CMK (cell line): ENCODE results near the gene CRB1.

Source experiments
- DNase-seq: peaks from one replicate; pipeline ENCODE4 v3.0.0-alpha.2; 2010; ENCODE audit warnings: low read depth

The CRB1 gene

DNA sequence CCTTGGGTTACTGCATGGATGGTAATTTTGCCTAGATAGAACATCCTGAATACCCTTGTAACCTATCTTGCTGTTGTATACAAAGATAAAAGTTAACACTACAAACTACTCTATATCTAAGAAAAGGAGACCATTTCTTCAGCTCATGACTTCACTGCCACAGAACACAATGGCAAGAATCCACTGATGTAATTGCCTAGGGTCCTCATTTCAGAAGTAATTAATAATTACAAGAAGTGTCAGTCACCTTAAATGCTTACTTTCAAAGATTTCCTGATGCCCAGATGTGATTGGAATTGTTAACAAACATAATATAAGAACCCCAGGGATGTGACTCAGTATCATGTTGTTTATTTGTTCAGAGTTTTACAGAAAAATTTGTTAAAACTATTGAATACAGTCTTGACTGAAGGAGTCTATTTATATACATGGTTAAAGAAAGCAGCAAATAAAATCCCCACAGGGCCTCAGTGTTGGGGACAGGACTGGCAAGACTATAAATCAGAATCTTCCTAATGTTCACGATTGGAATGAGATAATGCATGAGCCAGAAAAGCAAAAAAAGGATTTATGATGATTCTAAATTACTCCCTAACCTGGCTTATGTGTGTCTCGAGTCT, 83.9 kb downstream of the CRB1 start:
- no peak for DNase-seq

DNA sequence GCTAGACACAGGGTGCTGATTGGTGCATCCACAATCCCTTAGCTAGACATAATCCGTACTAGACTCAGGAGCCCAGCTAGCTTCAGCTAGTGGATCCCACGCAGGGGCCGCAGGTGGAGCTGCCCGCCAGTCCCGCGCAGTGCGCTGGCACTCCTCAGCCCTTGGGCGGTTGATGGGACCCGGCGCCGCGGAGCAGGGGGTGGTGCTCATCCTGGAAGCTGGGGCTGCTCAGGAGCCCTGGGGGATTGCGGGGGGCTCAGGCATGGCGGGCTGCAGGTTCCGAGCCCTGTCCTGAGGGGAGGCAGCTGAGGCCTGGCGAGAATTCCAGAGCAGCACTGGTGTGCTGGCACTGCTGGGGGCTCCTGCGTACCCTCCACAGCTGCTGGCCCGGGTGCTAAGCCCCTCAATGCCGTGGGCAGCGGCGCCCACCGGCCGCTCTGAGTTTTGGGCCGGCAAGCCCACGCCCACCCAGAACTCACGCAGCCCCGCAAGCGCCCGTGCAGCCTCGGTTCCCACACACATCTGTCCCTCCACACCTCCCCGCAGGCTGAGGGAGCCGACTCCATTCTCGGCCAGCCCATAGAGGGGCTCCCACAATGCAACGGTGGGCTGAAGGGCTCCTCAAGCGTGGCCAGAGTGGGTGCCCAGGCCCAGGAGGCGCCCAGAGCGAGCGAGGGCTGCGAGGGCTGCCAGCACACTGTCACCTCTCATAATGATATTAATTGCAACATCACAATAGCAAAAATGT, 87.4 kb downstream of the CRB1 start:
- no peak for DNase-seq

DNA sequence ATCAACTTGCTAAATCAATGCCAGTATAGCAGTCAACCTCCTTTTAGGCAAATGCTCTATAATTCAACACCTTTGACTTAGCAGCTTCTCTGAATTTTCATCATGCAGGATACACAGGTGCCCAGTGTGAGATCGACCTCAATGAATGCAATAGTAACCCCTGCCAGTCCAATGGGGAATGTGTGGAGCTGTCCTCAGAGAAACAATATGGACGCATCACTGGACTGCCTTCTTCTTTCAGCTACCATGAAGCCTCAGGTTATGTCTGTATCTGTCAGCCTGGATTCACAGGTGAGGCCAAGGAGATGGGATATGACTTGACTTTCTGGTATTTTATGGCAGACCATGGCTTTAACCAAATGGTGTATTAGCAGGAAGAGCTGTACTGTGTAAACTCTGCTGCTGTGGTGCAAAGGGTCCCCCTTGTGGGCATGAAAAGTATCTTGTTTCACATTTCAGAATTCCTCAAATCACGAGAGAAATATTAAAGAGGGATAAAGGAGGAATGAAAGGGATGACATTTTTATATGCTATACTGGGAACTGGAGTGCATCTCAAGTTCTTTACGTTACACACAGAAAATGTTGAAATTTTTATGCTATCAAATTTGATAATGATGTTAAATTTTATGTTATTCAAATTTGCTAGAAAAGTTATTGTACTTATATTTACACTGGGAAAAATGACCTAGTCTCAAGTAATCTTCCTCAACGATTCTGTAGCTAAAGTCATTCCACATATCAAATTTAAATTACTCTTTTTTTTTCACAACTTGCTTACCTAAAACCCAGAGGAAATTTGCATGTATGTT, 88.9 kb downstream of the CRB1 start:
- no peak for DNase-seq

DNA sequence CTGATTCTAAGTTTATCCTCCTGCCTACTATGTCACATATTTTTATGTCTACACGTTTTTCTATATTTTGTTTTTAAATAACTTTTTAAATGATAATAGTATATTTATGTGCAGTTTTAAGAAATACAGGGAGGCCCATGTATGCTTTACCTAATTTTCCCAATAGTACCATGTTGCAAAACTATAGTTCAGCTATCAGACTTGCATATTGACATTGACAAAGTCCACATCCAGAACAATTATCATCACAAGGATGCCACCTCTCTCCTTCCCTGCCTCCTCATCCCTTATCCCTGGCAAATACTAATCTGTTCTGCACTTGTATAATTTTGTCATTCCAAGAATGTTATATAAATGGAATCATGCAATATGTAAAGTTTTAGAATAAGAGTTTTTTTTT, 90.9 kb downstream of the CRB1 start:
- no peak for DNase-seq

DNA sequence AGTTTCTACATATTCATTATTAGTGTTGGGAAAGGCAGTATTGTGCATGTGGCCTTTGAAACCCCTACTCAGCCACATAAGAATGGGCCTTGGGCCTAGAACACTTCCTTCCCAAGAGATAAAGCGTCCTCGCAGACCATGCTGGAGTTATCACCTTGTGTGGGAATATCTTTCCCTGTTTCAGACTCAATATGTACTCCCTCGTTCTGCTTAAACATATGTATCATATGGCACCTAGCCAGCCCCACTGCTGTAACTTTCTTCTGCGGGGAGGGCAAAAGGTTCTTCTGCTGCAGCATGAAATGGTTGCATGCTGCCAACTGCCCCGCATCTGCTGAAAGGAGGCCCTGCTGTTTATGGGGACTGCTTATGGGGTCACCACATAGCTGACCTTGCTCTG, 92.0 kb downstream of the CRB1 start:
- DNase-seq: no peak

DNA sequence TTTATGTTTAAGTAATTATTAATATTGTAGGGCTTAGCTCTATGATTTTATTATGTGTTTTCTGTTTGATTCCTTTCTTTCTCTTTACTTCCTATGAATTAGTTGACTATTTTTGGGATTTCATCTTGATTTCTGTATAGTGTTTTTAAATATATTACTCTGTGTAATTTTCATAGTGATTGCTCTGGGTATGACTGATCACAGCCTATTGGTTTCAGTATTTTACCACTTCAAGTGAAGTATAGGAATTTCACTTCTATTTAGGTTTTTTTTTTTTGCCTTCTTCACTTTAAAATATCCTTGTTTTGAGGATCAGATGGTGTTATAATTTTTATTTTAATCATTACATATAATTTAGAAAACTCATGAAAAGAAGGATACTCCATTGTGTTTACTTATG, 94.8 kb downstream of the CRB1 start:
- no peak for DNase-seq

DNA sequence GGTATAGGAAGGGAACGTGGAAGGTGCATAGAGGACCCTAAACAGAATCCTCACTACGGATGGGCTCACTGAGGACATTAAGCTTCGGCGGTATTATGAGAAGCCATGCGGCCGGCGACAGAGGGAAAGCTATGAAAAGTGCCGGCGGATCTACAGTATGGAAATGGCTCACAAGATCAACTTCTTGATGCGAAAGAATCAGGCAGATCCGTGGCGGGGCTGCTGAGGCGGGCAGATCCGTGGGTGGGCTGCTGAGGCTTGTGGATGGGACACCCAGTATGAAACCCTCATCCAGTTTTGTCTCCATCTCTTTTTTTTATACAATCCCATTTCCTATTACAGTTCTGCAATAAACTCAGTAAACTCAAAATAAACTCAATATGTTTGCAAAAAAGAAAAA, 95.8 kb downstream of the CRB1 start:
- DNase-seq: no peak

DNA sequence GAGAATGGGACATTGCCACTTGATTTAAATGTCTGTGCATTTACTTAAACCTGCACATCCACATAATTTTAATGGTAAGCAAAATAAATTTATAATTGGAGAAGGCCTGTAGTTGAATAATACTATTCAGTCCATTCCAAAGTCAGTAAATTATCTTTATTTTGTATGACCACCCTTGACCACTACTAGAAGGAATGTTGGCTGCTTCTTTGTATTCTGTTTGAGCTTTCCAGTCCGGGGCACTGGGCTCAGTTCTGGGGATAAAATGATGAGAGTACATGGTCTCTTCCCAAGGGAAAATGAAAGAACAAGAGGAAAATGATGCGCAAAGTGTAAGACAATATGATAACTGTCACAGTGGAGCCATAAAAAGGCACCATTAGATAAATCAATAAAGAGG, 98.9 kb downstream of the CRB1 start:
- DNase-seq: no peak

DNA sequence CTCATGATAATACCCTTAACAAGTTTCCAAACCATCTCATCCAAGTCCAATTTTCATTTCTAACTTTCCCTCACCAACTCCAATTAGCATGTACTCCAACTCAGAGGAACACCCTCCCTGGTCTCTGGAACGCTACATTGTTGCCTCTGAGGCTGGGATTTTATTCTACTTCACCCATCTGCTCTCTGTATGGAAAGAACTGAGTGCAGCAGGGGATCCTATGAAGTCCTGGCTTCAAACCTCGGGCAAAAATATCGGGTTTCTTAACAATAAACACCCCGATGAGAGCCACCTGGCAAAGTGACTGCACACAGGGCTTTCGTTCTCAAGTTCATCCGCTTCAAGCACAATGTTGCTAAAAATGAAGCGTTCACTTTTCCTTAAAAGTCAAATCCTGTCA, 99.6 kb downstream of the CRB1 start:
- no peak for DNase-seq

DNA sequence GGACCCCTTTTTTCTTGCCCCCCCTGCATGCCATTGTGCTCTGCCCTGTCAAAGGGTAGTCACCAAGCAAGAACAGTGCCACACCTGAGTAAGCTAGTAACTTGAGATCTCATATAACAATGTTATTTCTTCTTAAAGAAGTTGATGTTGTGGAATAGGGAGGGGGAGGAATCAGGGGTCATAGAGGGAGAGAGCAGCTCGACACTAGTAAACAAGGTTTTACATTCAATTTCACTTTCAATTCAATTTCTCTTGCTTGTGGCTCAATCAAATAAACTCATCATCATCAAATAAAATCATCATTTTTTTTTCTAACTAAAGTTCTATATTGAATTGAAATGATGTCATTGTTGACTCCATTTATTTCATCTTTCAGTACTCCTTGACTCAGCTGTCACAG, 106.4 kb downstream of the CRB1 start:
- no peak for DNase-seq

DNA sequence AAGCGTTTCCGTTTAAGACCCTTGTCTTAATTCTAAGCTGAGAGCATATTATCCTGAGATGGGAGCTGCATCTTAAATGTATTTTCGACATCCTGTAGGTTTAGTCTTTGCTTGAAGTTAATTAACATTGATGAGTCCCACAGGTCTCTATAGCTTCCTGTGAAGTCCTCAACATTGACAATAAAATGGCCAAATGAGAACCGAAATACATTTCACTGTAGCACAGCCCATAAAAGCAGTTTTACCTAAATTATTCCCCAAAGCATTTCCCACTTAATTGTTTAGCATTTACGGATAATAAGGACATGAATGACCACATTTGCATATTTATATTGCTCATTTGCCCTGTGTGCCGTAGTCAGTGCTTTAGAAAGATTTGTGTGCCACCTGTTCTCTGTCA, 116.4 kb downstream of the CRB1 start:
- no peak for DNase-seq

DNA sequence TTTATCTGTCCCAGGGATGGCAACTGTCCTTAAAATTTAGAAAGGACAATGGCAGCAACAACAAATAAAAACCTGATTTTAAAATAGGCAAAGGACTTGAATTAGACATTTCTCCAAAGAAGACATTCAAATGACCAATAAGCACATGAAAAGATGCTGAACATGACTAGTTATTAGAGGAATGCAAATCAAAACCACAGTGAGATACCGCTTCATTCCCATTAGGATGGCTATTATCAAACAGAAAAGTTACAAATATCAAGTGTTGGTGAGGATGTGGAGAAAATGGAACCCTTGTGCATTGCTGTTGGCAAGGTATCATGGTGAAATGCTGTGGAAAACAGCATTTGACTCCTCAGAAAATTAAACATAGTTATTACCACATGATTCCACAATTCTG, 120.7 kb downstream of the CRB1 start:
- no peak for DNase-seq

DNA sequence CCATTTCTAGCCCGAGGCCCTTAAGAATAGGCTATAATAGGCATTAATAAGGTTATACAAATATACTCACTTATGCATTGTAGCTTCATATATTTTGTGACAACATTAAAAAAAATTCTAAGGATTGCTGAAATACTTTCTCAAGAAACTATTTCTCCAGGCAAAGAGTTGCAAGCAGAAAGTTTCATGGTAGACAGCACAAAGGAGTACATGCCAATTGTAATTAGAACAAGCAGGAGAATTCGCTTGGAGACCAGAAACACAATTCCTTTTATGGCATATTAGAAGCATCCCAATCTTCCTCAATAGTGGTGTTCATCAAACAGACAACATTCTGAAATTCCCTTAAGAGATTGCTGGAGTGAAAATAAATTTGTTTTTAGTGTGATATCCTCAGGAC, 122.8 kb downstream of the CRB1 start:
- no peak for DNase-seq

DNA sequence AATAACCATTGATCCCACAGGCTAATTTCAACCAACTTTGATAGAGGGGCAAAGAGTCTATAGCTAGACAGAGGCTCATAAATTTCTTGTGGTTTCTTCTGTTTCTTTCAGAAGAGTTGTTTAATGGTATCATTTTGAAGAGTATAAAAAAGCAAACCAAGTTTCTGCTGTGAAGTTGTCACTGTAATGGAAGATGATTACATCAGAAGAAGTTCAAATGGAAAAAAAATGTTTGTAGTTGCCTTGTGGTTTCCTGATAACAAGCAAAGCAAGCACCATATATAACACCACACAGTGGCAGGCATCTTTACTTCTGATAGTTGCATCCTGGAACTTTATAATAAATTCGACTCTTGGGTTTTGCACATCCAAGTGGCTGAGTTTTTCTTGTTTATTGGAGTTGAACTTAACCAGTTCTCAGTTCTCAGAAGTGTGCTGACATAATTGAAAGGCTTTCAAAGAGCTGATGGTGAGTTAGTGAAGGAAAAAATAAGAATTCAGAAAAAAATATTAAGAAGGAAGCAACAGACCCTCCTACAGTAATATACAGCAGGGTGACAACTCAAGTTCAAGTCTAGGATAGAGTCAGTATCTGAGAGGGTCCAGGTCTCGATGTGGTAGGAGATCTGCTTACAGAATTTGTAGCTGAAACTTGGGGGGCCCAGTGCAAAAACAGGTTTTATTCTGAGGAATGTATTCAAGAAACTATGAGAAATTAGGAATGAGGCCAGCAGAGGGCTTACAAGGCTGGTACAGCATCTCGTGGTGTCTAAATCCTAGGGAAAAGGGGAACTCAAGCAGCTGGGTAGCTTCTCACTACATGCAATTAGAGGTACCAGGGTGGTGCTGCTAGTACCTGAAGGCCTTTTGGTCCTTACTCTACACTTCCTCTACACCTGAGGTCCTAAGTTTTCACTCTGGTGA, 123.5 kb downstream of the CRB1 start:
- DNase-seq: no peak

DNA sequence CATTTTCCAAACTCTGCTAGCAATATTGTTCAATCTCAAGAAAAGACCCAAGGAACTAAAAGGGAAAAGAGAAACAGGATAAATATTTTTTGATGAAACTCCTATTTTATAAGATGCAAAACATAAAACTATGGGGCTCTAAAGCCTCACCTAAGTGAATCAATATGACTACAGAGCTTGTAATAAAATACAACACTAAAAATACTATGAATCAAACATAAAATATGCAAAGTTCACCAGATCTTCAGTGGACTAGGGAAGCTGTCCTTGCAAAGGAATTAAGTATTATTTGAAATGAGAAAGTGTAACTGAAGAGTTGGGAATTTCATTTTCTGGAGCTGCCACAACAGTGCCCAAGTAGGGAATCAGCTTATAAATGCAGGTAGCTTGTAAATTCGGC, 124.5 kb downstream of the CRB1 start:
- no peak for DNase-seq

DNA sequence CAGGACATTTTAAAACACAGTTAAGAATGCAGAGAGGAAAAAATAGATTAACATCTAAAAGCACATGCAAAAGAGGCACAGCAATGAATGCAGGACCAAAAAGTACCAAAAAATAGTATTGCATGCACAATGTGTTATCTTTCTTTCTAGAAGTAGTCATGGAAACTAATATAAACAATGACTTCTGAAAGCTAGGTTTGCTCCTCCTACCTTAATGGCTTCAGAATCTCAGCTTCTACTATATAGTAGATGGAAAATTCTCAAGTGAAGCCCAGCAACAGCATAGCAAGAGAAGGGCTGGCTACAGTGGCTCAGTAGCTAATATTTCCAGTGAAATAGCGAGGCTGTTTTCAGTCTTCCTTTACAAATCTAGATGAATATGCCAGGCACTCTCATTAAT, 125.1 kb downstream of the CRB1 start:
- no peak for DNase-seq

DNA sequence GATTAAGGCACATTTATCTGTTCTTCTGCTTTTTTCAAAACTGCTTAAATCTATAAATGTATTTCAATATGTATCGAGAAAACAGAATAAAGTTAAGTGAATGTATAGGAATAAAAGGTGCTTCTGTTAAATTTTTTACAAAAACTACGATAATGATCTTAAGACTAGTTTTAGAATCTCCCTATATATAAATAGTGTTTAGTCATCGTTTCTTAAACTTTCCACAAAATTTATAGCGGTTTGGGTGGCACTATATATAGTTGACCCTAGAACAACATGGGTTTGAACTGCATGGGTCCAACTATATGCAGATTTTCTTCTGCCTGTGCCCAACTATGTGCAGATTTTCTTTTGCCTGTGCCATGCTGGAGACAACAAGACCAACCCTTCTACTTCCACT, 125.7 kb downstream of the CRB1 start:
- DNase-seq: no peak

DNA sequence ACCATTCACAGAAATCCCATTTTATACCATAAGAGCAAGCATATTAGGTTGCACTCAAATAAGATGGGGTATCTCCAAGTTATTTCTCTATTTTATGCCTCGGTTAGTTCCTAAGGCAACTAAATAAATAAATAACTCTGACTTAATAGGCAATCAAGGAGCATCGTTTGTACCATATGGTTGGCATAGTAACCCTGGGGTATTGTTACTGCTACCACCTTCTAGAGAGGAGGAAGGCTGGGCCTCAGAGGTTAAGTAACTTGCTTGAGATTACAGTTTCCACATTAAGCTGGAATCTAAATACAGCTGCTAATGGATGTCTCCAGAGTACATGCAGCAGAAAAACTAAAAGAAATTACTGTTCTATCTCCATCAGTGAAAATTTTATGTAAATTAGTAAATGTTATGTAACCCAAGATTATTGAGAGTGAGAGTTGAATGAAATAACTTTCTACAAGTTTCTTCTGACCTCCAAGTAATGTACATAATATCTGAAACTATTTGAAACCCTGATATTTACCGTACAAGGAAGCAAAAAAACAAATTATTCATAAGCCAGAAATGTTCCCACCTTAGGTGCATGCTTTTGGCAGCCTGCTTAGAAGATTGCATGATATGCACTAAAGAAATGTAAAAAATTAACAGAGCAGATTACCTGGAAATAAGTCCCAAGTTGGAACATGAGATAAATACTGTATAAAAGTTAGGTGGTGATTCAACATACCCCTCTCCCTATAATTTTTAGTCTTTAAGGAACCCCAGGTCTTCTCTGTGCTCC, 127.0 kb downstream of the CRB1 start:
- no peak for DNase-seq

DNA sequence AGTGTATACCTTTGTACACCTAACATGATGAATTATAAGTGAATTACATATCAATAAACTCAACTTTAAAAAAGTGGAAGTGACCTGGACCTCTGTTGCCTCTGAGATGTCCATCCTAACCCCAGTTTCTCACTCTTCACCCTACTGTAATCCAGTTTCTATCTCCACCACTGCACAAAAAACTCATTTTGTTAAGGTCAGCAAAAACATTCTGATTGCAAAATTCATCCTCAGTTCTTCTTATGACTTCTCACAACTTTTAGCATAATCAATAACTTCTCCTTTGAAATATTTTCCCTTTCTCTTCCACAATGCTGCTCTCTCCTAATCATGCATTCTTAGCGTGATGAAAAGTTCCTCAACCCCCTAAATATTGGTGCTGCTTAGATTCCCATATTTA, 129.8 kb downstream of the CRB1 start:
- DNase-seq: no peak

DNA sequence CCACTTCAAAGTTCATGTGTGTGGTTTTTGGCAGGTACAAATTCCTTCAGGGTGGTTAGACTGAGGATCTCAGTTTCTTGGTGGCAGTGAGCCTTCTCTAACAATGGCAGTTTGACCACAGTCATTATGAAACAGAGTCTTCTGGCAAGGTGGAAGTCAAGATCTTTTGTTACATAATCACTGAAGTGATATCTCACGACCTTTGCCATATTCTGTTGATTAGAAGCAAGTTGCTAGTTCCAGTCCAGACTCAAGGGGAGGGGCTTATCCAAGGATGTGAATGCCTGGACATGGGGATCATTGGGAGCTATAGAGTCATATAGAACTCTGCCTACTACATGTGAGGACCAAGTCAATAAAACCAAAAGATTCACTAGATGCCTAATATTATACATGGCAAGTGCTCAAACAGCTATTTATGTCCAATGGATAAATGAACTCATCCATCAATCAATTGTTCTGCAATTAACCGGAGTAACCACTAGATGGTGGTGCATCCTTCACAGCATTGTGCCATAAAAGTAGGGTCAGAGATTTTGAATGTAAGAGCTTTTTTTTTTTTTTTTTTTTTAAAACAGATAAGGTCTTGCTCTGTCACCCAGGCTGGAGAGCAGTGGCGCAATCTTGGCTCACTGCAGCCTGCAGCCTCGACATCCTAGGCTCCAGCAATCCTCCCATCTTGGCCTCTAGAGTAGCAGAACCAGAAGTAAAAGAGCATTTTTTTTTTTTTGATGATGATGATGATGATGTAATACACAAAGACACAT, 131.9 kb downstream of the CRB1 start:
- peak; percentile 24 for DNase-seq

DNA sequence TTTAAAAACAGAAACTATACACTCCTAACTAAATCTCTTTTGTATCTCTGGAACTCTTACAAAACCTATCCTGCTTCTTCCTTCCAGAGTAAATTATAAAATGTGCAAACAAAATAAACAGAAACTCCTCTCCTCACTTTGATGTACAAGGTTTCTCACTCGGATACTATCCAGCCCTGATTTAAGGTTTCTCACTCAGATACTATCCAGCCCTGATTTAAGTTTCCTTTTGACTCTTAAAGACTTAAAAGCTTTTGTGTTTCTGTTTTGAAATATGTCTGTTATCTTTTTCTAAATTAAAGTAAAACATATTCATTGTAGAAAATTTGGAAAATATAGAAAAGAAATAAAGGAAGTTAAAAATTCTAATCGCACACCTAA, 132.5 kb downstream of the CRB1 start:
- DNase-seq: no peak
